T47D (cell line): ENCODE measurements around the gene ZNF493.
A peak's percentile ranks its signal among the peaks of the same experiment; 100 is the strongest.

Experiments
- DNase-seq, 2 experiments: peaks; one replicate each; pipeline versions ENCODE4 v3.0.0 to v3.0.0-alpha.2; 2011 to 2012; ENCODE audit warnings: low read depth in 1 of 2, low spot score in 1 of 2
- JUND ChIP-seq: IDR thresholded peaks from 2 replicates; pipeline ENCODE4 v1.6.1; 2012; ENCODE audit warnings: low read depth
- in situ Hi-C: cut with HindIII; loops from 2 replicates; pipeline ENCODE4 v1.10.0; 2016; ENCODE audit warnings: low sequenced_read_pairs, low pct_unique_long_range_greater_than_20kb

ZNF493 gene

GRCh38 chr19:21396893-21397572 is at the start of gene ZNF493:
Gene ZNF493, plus strand, starts transcription at chr19:21397133. Its CDS starts 105 bp downstream, at chr19:21397238.
- no peak for TF ChIP-seq JUND
- in situ Hi-C loops, result no loop called here
- peak; percentile 18 to 96 for DNase-seq

GRCh38 chr19:21352830-21353229 is 44.1 kb upstream of the ZNF493 start:
- DNase-seq, result no peak
- in situ Hi-C loops, result no loop called here
- no peak for TF ChIP-seq JUND

DNA sequence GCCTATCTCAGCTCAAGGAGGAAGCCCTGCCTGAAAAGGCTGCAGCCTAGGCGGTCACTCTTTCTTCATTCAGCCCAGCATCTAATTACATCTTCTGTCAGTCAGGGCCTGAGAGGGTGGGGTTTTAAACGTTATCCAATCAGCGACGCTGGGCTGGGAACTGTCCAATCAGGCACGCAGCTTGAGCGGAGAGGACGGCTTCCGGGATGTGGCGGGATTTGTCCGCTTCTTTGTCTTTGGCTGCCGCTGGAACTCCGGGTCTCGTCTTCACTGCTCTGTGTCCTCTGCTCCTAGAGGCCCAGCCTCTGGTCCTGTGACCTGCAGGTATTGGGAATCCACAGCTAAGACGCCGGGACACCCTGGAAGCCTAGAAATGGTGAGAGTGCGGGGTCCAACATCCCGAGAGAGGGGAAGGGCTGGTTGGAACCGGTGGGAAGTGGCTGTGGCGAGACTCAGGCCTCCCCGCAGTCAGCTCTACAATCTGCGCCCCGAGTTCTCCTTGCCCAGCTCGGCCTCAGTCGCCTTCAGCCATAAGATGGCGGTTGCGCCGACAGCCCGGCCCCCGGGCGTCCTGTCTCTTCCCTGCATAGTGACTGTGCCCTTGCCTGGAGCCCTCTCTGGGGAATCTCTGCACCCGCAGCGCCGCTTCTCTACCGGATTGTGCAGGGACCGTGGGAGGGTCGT is 38.0 kb upstream of the ZNF493 start, which contains the start of gene ZNF738:
Gene ZNF738, plus strand, starts transcription at position 233 of the 684 bp plus-strand sequence. Its CDS starts 141 bp downstream, at position 374.
- peak; percentile 79 to 96 for DNase-seq
- TF ChIP-seq JUND, result no peak
- in situ Hi-C loops, result no loop called here

DNA sequence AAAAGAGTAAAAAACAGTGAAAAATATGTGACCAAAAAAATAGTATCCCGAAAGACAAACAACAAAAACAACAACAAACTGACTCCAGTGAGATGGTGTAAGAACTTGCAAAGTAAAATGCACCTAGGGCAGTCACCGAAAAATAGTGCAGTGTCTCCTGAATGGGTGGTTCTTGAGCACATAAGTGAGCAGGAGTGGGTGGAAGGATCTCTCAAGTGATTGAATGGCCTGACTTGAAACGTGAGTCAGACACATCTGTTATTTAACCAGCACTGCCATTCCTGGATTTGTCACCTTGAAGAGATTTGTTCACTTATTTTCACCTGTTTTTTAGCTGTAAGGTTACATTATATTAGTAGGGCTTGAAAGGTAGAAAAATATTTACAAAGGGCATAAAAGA is 34.6 kb upstream of the ZNF493 start:
- no peak for TF ChIP-seq JUND
- in situ Hi-C loops, result no loop called here
- no peak for DNase-seq

DNA sequence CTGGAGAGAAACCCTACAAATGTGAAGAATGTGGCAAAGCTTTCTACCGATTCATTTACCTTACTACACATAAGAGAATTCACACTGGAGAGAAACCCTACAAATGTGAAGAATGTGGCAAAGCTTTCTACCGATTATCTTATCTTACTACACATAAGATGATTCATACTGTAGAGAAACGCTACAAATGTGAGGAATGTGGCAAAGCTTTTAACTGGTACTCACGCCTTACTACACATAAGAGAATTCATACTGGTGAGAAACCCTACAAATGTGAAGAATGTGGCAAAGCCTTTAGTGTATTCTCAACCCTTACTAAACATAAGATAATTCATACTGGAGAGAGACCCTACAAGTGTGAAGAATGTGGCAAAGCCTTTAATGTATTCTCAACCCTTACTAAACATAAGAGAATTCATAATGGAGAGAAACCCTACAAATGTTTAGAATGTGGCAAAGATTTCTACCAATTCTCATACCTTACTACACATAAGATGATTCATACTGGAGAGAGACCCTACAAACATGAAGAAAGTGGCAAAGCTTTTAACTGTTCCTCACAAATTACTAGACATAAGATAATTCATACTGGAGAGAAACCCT is 12.9 kb upstream of the ZNF493 start:
- in situ Hi-C loops, result no loop called here
- TF ChIP-seq JUND, result no peak
- DNase-seq, result no peak

GRCh38 chr19:21396121-21396520 is 812 bp upstream of the ZNF493 start:
- in situ Hi-C loops, result no loop called here
- DNase-seq, result no peak
- TF ChIP-seq JUND, result no peak

GRCh38 chr19:21398851-21399250 is 1.9 kb downstream of the ZNF493 start:
- in situ Hi-C loops, result no loop called here
- no peak for DNase-seq
- no peak for TF ChIP-seq JUND

DNA sequence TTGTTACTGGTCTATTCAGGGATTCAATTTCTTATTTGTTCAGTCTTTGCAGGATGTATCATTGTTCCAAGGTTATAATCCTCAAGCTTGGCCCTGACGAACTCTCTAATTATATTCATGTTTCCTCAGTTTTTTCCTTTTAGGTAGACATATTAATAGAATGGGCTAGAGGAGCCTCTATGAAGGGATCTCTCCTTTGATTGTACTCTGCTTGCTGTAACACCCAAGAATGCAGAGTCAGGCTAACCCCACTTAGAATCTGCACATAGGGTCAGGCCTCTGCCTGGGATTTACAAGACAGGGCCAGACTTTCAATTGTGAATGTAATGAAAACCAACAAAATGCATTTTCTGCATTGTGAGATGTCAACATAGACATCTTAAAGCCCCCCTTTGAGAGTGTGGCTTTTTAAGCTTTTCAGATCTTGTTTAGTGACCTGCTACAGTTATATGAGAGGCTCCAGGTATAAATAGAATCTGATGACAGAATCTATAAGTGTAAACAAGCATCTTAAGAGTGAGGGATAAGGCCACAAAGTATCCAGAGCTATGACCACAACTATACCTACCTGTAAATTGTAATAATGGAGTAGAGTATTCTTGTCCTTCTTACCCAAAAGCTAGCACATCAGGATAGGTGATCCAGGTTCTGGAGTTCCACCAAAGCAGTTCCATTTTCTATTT is 5.5 kb downstream of the ZNF493 start:
- TF ChIP-seq JUND, result no peak
- in situ Hi-C loops, result no loop called here
- DNase-seq, result no peak

DNA sequence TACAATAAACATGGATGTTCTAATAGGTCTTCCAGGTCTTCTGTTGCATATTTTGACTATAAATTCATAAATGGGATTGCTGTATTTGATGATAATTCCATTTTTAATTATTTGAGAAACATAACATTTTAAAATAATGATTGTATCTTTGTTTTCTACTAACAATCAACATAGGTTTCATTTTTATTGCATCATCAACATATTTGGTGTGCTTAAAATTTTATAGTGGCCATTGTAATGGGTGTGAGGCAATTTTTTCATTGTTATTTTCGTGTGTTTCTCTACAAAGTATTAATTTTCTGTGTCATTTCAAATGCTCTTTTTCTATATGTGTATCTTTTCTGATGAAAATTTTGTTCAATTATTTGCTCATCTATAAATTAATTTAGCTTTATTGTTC is 13.2 kb downstream of the ZNF493 start:
- TF ChIP-seq JUND, result no peak
- no peak for DNase-seq
- in situ Hi-C loops, result no loop called here

GRCh38 chr19:21422244-21422643 is 25.3 kb downstream of the ZNF493 start:
- no peak for DNase-seq
- in situ Hi-C loops, result no loop called here
- TF ChIP-seq JUND, result no peak

DNA sequence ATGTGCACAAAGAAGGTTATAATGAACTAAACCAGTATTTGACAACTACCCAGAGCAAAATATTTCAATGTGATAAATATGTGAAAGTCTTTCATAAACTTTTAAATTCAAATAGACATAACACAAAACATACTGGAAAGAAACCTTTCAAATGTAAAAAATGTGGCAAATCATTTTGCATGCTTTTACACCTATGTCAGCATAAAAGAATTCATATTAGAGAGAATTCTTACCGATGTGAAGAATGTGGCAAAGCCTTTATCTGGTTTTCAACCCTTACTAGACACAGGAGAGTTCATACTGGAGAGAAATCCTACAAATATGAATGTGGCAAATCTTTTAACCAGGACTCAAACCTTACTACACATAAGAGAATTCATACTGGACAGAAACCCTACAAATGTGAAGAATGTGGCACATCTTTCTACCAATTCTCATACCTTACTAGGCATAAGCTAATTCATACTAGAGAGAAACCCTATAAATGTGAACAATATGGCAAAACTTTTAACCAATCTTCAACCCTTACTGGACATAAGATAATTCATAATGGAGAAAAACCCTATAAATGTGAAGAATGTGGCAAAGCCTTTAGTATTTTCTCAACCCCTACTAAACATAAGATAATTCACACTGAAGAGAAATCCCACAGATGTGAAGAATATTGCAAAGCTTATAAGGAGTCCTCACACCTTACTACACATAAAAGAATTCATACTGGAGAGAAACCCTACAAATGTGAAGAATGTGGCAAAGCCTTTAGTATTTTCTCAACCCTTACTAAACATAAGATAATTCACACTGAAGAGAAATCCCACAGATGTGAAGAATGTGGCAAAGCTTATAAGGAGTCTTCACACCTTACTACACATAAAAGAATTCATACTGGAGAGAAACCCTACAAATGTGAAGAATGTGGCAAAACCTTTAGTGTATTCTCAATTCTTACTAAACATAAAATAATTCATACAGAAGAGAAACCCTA is 26.4 kb downstream of the ZNF493 start:
- no peak for TF ChIP-seq JUND
- in situ Hi-C loops, result no loop called here

DNA sequence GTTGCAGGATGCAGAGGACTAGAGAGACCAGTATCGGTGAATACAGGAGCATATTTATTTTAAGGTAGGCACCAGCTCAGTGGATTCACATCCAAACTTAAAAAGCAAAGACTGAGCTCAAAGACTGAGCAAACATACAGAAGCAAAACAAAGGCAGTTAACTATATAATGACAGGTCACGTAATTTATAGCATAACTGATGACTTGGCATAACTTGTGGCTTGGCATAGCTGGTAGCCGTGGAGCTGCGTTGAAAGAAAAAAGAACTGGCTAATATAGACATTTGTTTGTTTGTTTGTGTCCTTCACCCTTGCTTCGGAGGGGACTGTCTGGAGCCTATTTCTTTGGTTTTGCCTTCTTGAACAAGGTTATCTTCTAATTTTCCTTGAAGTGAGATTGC is 33.7 kb downstream of the ZNF493 start:
- DNase-seq, result peak in 1 of 2 experiments; percentile 29
- no peak for TF ChIP-seq JUND
- in situ Hi-C loops, result no loop called here

More for the DNA sequence above, 26.4 kb downstream of the ZNF493 start:
- DNase-seq, result no peak
